Measurements from ENCODE around the gene SHANK1.
A peak's percentile ranks its signal among the peaks of the same experiment; 100 is the strongest.

The SHANK1 gene

DNA sequence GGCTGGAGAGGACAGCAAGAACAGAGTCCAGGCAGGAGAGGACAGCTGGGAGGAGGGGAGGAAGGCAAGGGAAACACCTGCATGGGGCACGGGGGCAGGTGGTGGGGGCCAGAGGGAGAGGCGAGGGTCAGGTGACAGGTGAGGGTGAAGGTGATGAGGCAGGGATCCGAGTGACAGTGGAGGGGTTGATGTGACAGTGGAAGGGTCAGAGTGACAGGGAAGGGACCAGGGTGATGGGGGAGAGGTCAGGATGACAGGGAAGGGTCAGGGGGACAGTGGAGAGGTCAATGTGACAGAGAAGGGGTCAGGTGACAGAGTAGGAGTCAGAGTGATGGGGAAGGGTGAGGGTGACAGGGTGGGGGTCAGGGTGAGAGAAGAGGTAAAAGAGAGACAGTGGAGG is 41.3 kb downstream of the SHANK1 start:
- Histone ChIP-seq H3K9me3 (ENCODE audit: control insufficient read depth, insufficient read depth, low read depth, low read length) (no peaks in the 10 kb centered on the region), H3K4me3 (ENCODE audit: low read depth, low read length) (no peak overlapping the region), H3K9ac (ENCODE audit: low read length) (no peak overlapping the region), H3K27me3 (ENCODE audit: control insufficient read depth, insufficient read depth, low read length) (peaks cover 73% of the 10 kb centered on the region), H3K27ac (ENCODE audit: low read depth, low read length) (no peak overlapping the region), H3K4me1 (ENCODE audit: control insufficient read depth, insufficient read depth, low read length) (peaks cover 5% of the 10 kb centered on the region), H3K36me3 (ENCODE audit: control insufficient read depth, insufficient read depth, low read length) (no peaks in the 10 kb centered on the region)

DNA sequence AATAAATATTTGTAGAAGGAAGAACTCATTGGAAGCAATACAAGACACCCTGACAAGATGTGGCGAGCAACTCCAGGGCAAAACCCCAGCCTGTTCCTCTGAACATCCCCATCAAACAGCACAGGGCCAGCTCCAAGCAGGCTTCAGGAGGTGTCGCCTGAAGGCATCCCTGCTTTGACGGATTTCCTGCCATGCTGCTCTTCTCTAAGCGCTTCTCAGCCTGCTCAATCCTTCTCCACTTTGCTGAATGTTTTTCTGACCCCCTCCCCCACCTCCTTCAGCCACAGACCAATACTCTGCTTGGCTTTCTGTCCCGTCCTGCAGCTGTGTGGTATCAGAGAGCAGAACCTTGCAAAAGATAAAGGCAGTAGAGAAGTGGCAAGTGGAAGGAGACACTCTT is 42.0 kb downstream of the SHANK1 start:
- peaks cover 5% of the 10 kb centered on the region for H3K4me1 ChIP-seq (ENCODE audit: control insufficient read depth, insufficient read depth, low read length)
- no peak overlapping the region for H3K9ac ChIP-seq (ENCODE audit: low read length)
- H3K27me3 ChIP-seq (ENCODE audit: control insufficient read depth, insufficient read depth, low read length): peaks cover 73% of the 10 kb centered on the region
- no peak overlapping the region for H3K4me3 ChIP-seq (ENCODE audit: low read depth, low read length)
- no peaks in the 10 kb centered on the region for H3K9me3 ChIP-seq (ENCODE audit: control insufficient read depth, insufficient read depth, low read depth, low read length)
- H3K36me3 ChIP-seq (ENCODE audit: control insufficient read depth, insufficient read depth, low read length): no peaks in the 10 kb centered on the region
- no peak overlapping the region for H3K27ac ChIP-seq (ENCODE audit: low read depth, low read length)

DNA sequence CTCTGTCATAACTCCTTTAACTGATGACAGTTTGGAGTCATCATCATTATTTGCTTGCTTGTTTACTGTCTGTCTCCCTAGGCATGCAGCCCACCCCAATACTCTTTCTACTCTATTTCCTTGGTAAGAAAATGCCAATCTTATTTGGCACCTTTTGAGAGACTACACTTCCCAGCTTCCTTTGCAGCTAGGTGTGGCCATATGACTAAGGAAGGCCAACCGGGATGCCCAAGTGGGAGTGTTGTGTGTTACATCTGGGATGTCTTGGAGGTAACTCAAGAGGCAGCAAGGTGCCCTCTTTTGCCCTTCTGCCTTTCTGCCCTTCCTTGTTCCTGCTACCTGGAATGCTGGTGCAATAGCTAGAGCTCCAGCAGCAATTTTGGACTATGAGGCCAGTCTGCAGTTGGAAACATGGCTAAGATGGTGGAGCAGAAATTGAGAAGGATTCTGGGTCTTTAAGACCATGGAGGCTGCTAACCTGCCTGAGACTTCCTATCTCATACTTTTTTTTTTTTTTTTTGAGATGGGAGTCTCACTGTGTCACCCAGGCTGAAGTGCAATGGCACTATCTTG is 42.9 kb downstream of the SHANK1 start:
- Histone ChIP-seq H3K9me3 (ENCODE audit: control insufficient read depth, insufficient read depth, low read depth, low read length) (no peaks in the 10 kb centered on the region), H3K27me3 (ENCODE audit: control insufficient read depth, insufficient read depth, low read length) (peaks cover 75% of the 10 kb centered on the region), H3K9ac (ENCODE audit: low read length) (no peak overlapping the region), H3K36me3 (ENCODE audit: control insufficient read depth, insufficient read depth, low read length) (no peaks in the 10 kb centered on the region), H3K4me3 (ENCODE audit: low read depth, low read length) (no peak overlapping the region), H3K27ac (ENCODE audit: low read depth, low read length) (no peak overlapping the region), H3K4me1 (ENCODE audit: control insufficient read depth, insufficient read depth, low read length) (peaks cover 5% of the 10 kb centered on the region)

DNA sequence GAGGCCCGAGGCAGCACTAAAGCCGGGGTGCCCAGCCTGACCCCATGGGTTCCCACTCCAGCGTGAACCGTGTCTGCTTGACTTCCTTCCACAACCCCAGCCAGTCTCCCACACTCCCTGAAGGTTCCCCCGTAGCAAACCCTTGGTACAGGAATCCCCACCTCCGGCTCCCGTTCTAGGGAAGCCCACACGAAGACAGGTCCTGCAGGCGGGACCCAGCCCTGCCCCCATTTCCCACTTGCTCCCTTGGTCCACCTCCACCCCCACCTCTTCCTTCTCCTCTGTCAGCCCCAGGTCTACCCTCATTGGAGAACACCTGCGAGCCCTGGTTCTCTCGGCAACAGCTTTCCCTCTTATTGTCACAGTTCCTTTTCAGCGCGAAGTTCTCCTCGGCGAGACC is 46.5 kb downstream of the SHANK1 start:
- Histone ChIP-seq H3K4me1 (ENCODE audit: control insufficient read depth, insufficient read depth, low read length) (peaks cover 4% of the 10 kb centered on the region), H3K4me3 (ENCODE audit: low read depth, low read length) (no peak overlapping the region), H3K27me3 (ENCODE audit: control insufficient read depth, insufficient read depth, low read length) (peaks cover 72% of the 10 kb centered on the region), H3K36me3 (ENCODE audit: control insufficient read depth, insufficient read depth, low read length) (no peaks in the 10 kb centered on the region), H3K27ac (ENCODE audit: low read depth, low read length) (no peak overlapping the region), H3K9me3 (ENCODE audit: control insufficient read depth, insufficient read depth, low read depth, low read length) (no peaks in the 10 kb centered on the region), H3K9ac (ENCODE audit: low read length) (no peak overlapping the region)

DNA sequence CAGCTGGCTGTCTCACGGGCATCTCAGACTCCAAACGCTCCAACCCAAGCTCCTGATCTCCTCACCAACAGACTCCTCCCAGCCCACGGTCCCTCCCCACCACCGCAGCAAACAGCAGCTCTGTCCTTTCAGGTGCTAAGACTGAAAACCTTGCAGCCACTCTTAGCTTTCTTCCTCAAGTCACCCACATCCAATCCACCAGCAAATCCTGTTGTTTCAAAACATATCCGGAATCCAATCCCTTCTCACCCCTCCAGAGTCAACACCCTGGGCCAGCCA is 49.6 kb downstream of the SHANK1 start:
- no peaks in the 10 kb centered on the region for H3K9me3 ChIP-seq (ENCODE audit: control insufficient read depth, insufficient read depth, low read depth, low read length)

DNA sequence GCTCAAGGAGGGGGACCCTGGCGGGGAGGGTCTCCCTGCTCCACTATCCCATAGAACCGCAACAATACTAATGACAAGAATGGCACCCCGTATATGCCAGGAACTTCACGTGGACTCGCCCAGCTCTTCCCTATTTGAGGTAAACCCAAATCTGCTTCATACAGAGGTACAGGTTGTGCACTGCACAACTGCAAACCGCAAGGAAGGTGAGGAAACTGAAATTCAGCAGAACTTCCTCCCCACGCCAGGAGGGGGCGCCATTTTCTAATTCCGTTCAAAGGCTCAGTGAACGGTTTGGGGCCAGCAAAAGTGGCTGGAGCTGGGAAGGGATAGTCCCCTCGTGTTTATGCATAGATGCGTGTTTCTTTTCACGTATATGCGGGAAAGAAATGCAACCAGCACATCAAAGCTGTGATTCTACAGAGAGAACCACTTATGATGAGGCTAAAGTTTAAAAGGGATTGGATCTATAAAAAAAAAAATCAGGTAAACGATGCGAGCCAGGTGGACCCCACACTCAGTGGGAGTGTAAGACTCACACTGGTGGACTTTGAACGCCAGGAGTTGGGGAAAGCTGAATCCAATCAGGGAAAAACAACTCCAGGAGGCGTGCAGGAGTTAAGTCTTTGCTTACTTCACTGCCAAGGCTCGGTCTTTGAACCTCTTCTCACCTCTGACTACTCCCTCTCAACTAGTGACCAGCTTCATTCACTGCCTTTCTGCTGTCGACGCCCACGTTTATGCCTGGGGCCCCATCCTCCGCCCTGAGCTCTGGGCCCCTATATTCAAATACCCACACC is 50.1 kb downstream of the SHANK1 start:
- H3K27ac ChIP-seq (ENCODE audit: low read depth, low read length): no peak overlapping the region
- no peak overlapping the region for H3K4me3 ChIP-seq (ENCODE audit: low read depth, low read length)
- H3K27me3 ChIP-seq (ENCODE audit: control insufficient read depth, insufficient read depth, low read length): peaks cover 86% of the 10 kb centered on the region
- H3K36me3 ChIP-seq (ENCODE audit: control insufficient read depth, insufficient read depth, low read length): no peaks in the 10 kb centered on the region
- H3K9ac ChIP-seq (ENCODE audit: low read length): no peak overlapping the region
- H3K9me3 ChIP-seq (ENCODE audit: control insufficient read depth, insufficient read depth, low read depth, low read length): 0 out of 2 replicates have a peak, but pooled peaks cover under 1% of the 10 kb centered on the region
- H3K4me1 ChIP-seq (ENCODE audit: control insufficient read depth, insufficient read depth, low read length): 0 out of 2 replicates have a peak, but pooled peaks cover 2% of the 10 kb centered on the region

More for the DNA sequence above, 49.6 kb downstream of the SHANK1 start:
- 0 out of 2 replicates have a peak, but pooled peaks cover 2% of the 10 kb centered on the region for H3K4me1 ChIP-seq (ENCODE audit: control insufficient read depth, insufficient read depth, low read length)
- H3K4me3 ChIP-seq (ENCODE audit: low read depth, low read length): no peak overlapping the region
- H3K27ac ChIP-seq (ENCODE audit: low read depth, low read length): no peak overlapping the region
- H3K27me3 ChIP-seq (ENCODE audit: control insufficient read depth, insufficient read depth, low read length): peaks cover 83% of the 10 kb centered on the region
- H3K9ac ChIP-seq (ENCODE audit: low read length): no peak overlapping the region
- H3K36me3 ChIP-seq (ENCODE audit: control insufficient read depth, insufficient read depth, low read length): no peaks in the 10 kb centered on the region

DNA sequence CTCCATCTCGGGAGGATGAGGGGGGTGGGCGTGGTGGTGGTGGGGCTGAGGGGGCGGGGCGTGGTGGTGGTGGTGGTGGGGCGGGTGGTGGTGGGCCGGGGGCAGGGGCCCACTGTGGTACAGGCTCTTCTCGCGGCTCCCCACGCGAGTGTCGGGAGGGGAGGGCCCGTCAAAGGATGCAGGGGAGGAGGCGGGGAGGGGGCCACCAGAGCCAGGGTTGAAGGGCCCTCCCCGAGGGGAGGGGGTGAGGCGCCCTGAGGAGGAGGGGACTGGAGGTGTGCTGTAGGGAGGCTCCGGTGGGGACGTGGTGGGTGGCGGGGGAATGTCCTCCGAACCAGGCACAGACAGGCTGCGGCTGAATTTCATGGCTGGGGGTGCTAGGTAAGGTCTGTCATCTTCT is 50.7 kb downstream of the SHANK1 start:
- Histone ChIP-seq H3K27me3 (ENCODE audit: control insufficient read depth, insufficient read depth, low read length) (peaks cover 86% of the 10 kb centered on the region), H3K27ac (ENCODE audit: low read depth, low read length) (no peak overlapping the region), H3K36me3 (ENCODE audit: control insufficient read depth, insufficient read depth, low read length) (no peaks in the 10 kb centered on the region)

DNA sequence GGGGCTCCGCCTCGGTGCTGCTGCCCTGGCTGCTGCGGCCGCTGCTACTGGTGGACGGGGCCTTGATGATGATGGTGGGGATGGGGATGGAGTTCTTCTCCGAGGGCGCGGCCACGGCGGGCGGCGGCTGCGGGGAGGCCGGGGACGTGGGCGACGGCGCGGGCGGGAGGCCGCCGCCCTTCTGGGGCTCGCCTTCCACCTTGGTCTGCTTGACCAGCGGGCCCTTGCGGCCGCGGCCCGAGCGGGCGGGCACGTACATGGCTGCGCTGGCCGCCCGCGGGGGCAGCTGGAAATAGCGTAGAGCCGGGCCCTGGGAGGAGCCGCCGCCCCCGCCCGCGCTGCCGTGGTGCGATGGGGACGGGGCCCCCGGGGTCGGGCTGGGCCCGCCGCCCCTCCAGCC is 51.2 kb downstream of the SHANK1 start:
- no peaks in the 10 kb centered on the region for H3K36me3 ChIP-seq (ENCODE audit: control insufficient read depth, insufficient read depth, low read length)
- H3K4me3 ChIP-seq (ENCODE audit: low read depth, low read length): peak overlapping the region; percentile 39; the same call in 1 of the 2 replicates
- 0 out of 2 replicates have a peak, but pooled peaks cover 2% of the 10 kb centered on the region for H3K4me1 ChIP-seq (ENCODE audit: control insufficient read depth, insufficient read depth, low read length)
- H3K9ac ChIP-seq (ENCODE audit: low read length): no peak overlapping the region
- peaks cover 82% of the 10 kb centered on the region for H3K27me3 ChIP-seq (ENCODE audit: control insufficient read depth, insufficient read depth, low read length)
- H3K9me3 ChIP-seq (ENCODE audit: control insufficient read depth, insufficient read depth, low read depth, low read length): peaks cover 5% of the 10 kb centered on the region
- H3K27ac ChIP-seq (ENCODE audit: low read depth, low read length): no peak overlapping the region

More for the DNA sequence above, 50.7 kb downstream of the SHANK1 start:
- Histone ChIP-seq H3K9me3 (ENCODE audit: control insufficient read depth, insufficient read depth, low read depth, low read length) (peaks cover 5% of the 10 kb centered on the region), H3K4me3 (ENCODE audit: low read depth, low read length) (peak overlapping the region; percentile 39; the same call in 1 of the 2 replicates), H3K9ac (ENCODE audit: low read length) (no peak overlapping the region), H3K4me1 (ENCODE audit: control insufficient read depth, insufficient read depth, low read length) (0 out of 2 replicates have a peak, but pooled peaks cover 2% of the 10 kb centered on the region)

DNA sequence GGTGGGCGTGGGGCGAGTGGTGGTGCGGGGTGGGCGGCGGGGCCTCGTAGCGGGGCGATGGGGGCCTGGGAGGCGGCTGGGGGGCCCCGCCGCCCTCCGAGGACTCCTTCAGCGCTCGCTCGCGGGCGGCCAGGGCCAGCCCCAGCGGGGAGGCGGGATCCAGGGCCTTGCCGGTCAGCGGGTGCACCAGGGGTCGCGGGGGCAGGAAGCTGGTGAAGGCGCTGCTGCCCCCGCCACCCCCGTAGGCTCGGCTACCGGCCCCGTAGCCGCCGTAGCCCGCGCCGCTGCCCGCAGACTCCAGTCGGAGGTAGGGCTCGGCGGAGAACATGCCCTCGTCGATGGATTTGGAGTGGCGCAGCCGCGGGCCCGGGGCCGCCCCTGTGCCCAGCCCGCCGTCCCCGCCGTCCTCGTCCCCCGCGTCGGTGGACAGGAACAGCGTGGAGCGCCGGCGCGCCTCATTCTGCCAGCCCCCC is 51.8 kb downstream of the SHANK1 start:
- H3K36me3 ChIP-seq (ENCODE audit: control insufficient read depth, insufficient read depth, low read length): no peaks in the 10 kb centered on the region
- peaks cover 81% of the 10 kb centered on the region for H3K27me3 ChIP-seq (ENCODE audit: control insufficient read depth, insufficient read depth, low read length)
- H3K9me3 ChIP-seq (ENCODE audit: control insufficient read depth, insufficient read depth, low read depth, low read length): peaks cover 5% of the 10 kb centered on the region
- 0 out of 2 replicates have a peak, but pooled peaks cover 2% of the 10 kb centered on the region for H3K4me1 ChIP-seq (ENCODE audit: control insufficient read depth, insufficient read depth, low read length)
- H3K27ac ChIP-seq (ENCODE audit: low read depth, low read length): no peak overlapping the region
- H3K4me3 ChIP-seq (ENCODE audit: low read depth, low read length): peak overlapping the region; percentile 38; the same call in 1 of the 2 replicates
- H3K9ac ChIP-seq (ENCODE audit: low read length): no peak overlapping the region

DNA sequence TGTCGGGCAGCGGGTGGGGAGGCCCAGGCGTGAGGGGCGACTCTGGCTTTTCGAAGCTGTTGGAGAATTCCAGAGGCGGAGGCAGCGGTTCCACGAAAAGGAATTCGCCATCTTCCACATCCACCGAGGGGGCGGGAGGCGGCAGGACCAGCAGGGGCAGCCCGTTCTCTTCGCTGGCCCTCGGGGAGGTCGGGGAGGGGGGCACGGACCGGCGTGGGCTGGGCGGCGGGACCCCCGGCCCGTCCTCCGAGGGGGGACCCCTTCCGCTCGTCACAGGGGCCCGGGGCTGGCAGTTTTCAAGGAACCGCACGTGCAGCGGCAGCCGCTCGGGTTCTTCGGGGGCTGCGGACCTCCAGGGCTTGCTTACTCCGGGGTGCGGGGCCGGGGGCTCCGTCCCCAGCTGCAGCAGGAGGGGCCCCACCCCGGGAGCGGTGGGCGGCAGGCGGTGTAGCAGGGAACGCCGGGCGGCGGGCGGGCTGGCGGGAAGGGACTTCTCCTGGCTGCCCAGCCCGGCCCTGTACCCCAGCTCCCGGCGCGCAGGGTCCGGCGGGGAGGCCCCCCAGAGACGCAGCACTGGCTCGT is 52.3 kb downstream of the SHANK1 start:
- Histone ChIP-seq H3K9ac (ENCODE audit: low read length) (no peak overlapping the region), H3K4me1 (ENCODE audit: control insufficient read depth, insufficient read depth, low read length) (0 out of 2 replicates have a peak, but pooled peaks cover 2% of the 10 kb centered on the region), H3K9me3 (ENCODE audit: control insufficient read depth, insufficient read depth, low read depth, low read length) (peaks cover 5% of the 10 kb centered on the region), H3K27ac (ENCODE audit: low read depth, low read length) (no peak overlapping the region), H3K4me3 (ENCODE audit: low read depth, low read length) (peak overlapping the region; percentile 38; the same call in 1 of the 2 replicates), H3K36me3 (ENCODE audit: control insufficient read depth, insufficient read depth, low read length) (no peaks in the 10 kb centered on the region), H3K27me3 (ENCODE audit: control insufficient read depth, insufficient read depth, low read length) (peaks cover 79% of the 10 kb centered on the region)

Data from HUES6 (cell line).